ENCODE data around the gene HERC2.

GRCh38 chr15:28252831-28253230 lies 69.1 kb downstream of the HERC2 start:
- no peak for TF ChIP-seq POLR2AphosphoS5 (IDR thresholded peaks at IDR 0.05)
- TF ChIP-seq, protein P1, sequence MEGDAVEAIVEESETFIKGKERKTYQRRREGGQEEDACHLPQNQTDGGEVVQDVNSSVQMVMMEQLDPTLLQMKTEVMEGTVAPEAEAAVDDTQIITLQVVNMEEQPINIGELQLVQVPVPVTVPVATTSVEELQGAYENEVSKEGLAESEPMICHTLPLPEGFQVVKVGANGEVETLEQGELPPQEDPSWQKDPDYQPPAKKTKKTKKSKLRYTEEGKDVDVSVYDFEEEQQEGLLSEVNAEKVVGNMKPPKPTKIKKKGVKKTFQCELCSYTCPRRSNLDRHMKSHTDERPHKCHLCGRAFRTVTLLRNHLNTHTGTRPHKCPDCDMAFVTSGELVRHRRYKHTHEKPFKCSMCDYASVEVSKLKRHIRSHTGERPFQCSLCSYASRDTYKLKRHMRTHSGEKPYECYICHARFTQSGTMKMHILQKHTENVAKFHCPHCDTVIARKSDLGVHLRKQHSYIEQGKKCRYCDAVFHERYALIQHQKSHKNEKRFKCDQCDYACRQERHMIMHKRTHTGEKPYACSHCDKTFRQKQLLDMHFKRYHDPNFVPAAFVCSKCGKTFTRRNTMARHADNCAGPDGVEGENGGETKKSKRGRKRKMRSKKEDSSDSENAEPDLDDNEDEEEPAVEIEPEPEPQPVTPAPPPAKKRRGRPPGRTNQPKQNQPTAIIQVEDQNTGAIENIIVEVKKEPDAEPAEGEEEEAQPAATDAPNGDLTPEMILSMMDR (IDR thresholded peaks at IDR 0.05) = no peak
- TF ChIP-seq POLR2A (IDR thresholded peaks at IDR 0.05) = no peak

All from sigmoid colon (tissue), 4 donors.